Activated CD8-positive, alpha-beta T cell treated with anti-CD3 and anti-CD28 coated beads for 36 hours (primary cell): ENCODE results near the gene TTYH3. TPM values are rescaled to one million over a fixed set of nuclear protein-coding genes. Genes with fewer than 3 reads are reported as not detected.

Experiments
- ATAC-seq: fragments of 200-7000 bp; cut with Tn5 transposase; one replicate; pipeline ENCODE4 v1.10.0; 2021; ENCODE audit warnings: mild to moderate bottlenecking, moderate library complexity
- CTCF ChIA-PET: fragments of 350-600 bp; sonication (Branson Sonifier 250); formaldehyde crosslinking; loops from one replicate; lab custom pipeline; 2021; ENCODE audit warnings: antibody characterized with exemption; lab: Charles Lee
- POLR2A ChIA-PET: fragments of 350-600 bp; sonication (Branson Sonifier 250); formaldehyde crosslinking; loops from one replicate; lab custom pipeline; 2021; ENCODE audit warnings: antibody characterized with exemption; lab: Charles Lee
- DNase-seq: peaks from one replicate; pipeline ENCODE4 v3.0.0-alpha.2; 2020
- H3K27ac Mint-ChIP-seq: one replicate; pipeline ENCODE4 v1.8.0; 2021; ENCODE audit warnings: mild to moderate bottlenecking, mixed read lengths
- H3K27me3 Mint-ChIP-seq: one replicate; pipeline ENCODE4 v1.8.0; 2021; ENCODE audit warnings: mixed read lengths
- H3K36me3 Mint-ChIP-seq: one replicate; pipeline ENCODE4 v1.8.0; 2021; ENCODE audit warnings: low read depth, mixed read lengths
- H3K4me1 Mint-ChIP-seq: one replicate; pipeline ENCODE4 v1.8.0; 2021; ENCODE audit warnings: low read depth, mixed read lengths
- H3K4me3 Mint-ChIP-seq: one replicate; pipeline ENCODE4 v1.8.0; 2021; ENCODE audit warnings: mild to moderate bottlenecking, moderate library complexity, mixed read lengths
- H3K9me3 Mint-ChIP-seq: one replicate; pipeline ENCODE4 v1.8.0; 2021; ENCODE audit warnings: mixed read lengths
- intact Hi-C: fragments of 100-400 bp; cut with micrococcal nuclease; formaldehyde crosslinking; loops from one replicate; pipeline ENCODE4 v1.10.0; 2022
- total RNA-seq, 2 experiments: library from RNA; stranded (reverse); gene quantifications; one replicate each; pipeline ENCODE4 v1.2.3, GENCODE V29; 2021
- TF ChIP-seq, protein P1 (sequence below): fragments of 200-600 bp; IDR thresholded peaks from one replicate; pipeline ENCODE4 v1.8.0; 2022; ENCODE audit warnings: antibody characterized with exemption, mild to moderate bottlenecking

TTYH3 gene
- total RNA-seq, 2 experiments from 2014 or later: 30.3 to 32.3 TPM

DNA sequence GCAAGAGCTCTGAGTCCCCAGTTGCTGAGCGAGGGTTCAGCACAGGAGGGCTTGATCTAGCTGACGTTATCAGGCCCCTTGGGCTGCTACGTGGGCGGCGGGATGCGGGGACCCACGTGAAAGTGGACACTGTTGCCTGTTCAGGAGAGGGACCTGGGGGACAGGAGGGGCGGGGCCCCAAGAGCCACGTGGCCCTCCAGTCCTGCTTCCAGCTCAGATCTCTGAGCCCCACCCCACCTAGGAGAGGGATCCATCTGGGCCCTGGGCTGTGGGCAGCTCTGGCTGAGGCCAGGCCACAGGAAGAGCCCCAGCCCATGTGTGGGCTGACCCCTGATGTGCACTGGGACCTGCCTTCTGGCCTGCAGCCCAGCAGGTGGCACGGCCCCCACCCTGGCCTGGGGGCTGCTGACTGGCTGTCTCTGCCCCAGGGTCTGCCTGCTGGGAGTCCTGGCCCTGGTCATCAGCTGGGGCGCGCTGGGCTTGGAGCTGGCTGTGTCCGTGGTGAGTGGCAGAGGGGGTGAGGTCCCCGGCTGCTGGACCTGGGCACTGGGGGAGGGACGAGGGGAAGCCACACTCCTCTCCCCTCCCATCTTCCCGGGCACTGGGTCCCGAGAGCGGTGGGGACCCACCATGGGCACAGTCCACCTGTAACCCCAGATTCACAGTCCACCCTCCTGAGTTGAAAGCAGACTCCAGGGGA, 17.5 kb downstream of the TTYH3 start:
- Mint-ChIP-seq H3K4me3 (no peak overlapping the region), H3K27ac (no peak overlapping the region), H3K27me3 (no peaks in the 10 kb centered on the region), H3K4me1 (peaks cover 20% of the 10 kb centered on the region), H3K36me3 (no peaks in the 10 kb centered on the region), H3K9me3 (no peaks in the 10 kb centered on the region)
- TF ChIP-seq, protein P1, sequence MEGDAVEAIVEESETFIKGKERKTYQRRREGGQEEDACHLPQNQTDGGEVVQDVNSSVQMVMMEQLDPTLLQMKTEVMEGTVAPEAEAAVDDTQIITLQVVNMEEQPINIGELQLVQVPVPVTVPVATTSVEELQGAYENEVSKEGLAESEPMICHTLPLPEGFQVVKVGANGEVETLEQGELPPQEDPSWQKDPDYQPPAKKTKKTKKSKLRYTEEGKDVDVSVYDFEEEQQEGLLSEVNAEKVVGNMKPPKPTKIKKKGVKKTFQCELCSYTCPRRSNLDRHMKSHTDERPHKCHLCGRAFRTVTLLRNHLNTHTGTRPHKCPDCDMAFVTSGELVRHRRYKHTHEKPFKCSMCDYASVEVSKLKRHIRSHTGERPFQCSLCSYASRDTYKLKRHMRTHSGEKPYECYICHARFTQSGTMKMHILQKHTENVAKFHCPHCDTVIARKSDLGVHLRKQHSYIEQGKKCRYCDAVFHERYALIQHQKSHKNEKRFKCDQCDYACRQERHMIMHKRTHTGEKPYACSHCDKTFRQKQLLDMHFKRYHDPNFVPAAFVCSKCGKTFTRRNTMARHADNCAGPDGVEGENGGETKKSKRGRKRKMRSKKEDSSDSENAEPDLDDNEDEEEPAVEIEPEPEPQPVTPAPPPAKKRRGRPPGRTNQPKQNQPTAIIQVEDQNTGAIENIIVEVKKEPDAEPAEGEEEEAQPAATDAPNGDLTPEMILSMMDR: no peak
- intact Hi-C loops: no loop called here
- ChIA-PET CTCF (interaction anchor here (1.0 kb wide), 1 partner anchor 60 kb away, joined by 3 read pairs; no protein-coding TSS in a partner anchor), POLR2A (no interaction called here)
- ATAC-seq (no peak), DNase-seq (no peak)

GRCh38 chr7:2649991-2650390, 18.2 kb downstream of the TTYH3 start:
- no peak for DNase-seq
- H3K4me1 Mint-ChIP-seq: peaks cover 13% of the 10 kb centered on the region
- no peaks in the 10 kb centered on the region for H3K27me3 Mint-ChIP-seq
- H3K27ac Mint-ChIP-seq: no peak overlapping the region
- ChIA-PET POLR2A (no interaction called here), CTCF (interaction anchor here (1.0 to 2.1 kb wide), 3 partner anchors 41 to 181 kb away, joined by 3 to 6 read pairs (median 5); no protein-coding TSS in a partner anchor)
- no peaks in the 10 kb centered on the region for H3K36me3 Mint-ChIP-seq
- intact Hi-C loops: no loop called here
- H3K9me3 Mint-ChIP-seq: no peaks in the 10 kb centered on the region
- no peak overlapping the region for H3K4me3 Mint-ChIP-seq
- TF ChIP-seq, protein P1: no peak
- no peak for ATAC-seq

GRCh38 chr7:2650451-2650850, 18.7 kb downstream of the TTYH3 start:
- DNase-seq (no peak), ATAC-seq (no peak)
- H3K4me3 Mint-ChIP-seq: no peak overlapping the region
- peaks cover 8% of the 10 kb centered on the region for H3K4me1 Mint-ChIP-seq
- POLR2A ChIA-PET: no interaction called here
- no peaks in the 10 kb centered on the region for H3K27me3 Mint-ChIP-seq
- CTCF ChIA-PET: interaction anchor here (1.0 to 2.1 kb wide), 3 partner anchors 42 to 181 kb away, joined by 5 to 6 read pairs (median 5); no protein-coding TSS in a partner anchor
- intact Hi-C loops: no loop called here
- H3K36me3 Mint-ChIP-seq: no peaks in the 10 kb centered on the region
- TF ChIP-seq, protein P1: no peak
- H3K27ac Mint-ChIP-seq: no peak overlapping the region
- H3K9me3 Mint-ChIP-seq: no peaks in the 10 kb centered on the region

- Mint-ChIP-seq H3K27me3 (no peaks in the 10 kb centered on the region), H3K4me1 (peaks cover 2% of the 10 kb centered on the region), H3K36me3 (no peaks in the 10 kb centered on the region), H3K4me3 (no peak overlapping the region), H3K27ac (no peak overlapping the region), H3K9me3 (no peaks in the 10 kb centered on the region)
- CTCF ChIA-PET: interaction anchor here (0.6 to 2.1 kb wide), 4 partner anchors 42 to 182 kb away, joined by 3 to 6 read pairs (median 5); no protein-coding TSS in a partner anchor
- peak; percentile 74 for ATAC-seq
- intact Hi-C loops: no loop called here
- POLR2A ChIA-PET: no interaction called here
- TF ChIP-seq, protein P1: no peak
- DNase-seq: peak; percentile 62
Observed at GRCh38 chr7:2651336-2651735, 19.6 kb downstream of the TTYH3 start.
